Effector memory CD4-positive, alpha-beta T cell (primary cell): ENCODE measurements around the gene PCARE.

Source experiments
- DNase-seq, 3 donors: peaks; one replicate each; pipeline ENCODE4 v3.0.0-alpha.2; 2020
- H3K27ac ChIP-seq: 2 replicates; pipeline ENCODE4 v1.7.0; 2013; ENCODE audit warnings: mild to moderate bottlenecking, low read length, moderate library complexity; ENCODE audit not compliant: insufficient read depth, poor library complexity, severe bottlenecking
- H3K27me3 ChIP-seq: replicated peaks from 2 replicates; pipeline ENCODE4 v1.7.0; 2013; ENCODE audit warnings: mild to moderate bottlenecking, low read length; ENCODE audit not compliant: insufficient read depth, control insufficient read depth, poor library complexity, severe bottlenecking
- H3K36me3 ChIP-seq: 2 replicates; pipeline ENCODE4 v1.7.0; 2013; ENCODE audit warnings: mild to moderate bottlenecking, low read length, moderate library complexity; ENCODE audit not compliant: control insufficient read depth, insufficient read depth
- H3K4me1 ChIP-seq: 2 replicates; pipeline ENCODE4 v1.7.0; 2013; ENCODE audit warnings: low read length, mild to moderate bottlenecking; ENCODE audit not compliant: control insufficient read depth, insufficient read depth, poor library complexity, severe bottlenecking
- H3K4me3 ChIP-seq: 2 replicates; pipeline ENCODE4 v1.7.0; 2013; ENCODE audit warnings: low read length, low read depth, mild to moderate bottlenecking; ENCODE audit not compliant: insufficient read depth, poor library complexity, severe bottlenecking
- H3K9me3 ChIP-seq: 2 replicates; pipeline ENCODE4 v1.7.0; 2013; ENCODE audit warnings: mild to moderate bottlenecking, low read length, moderate library complexity; ENCODE audit not compliant: control insufficient read depth

Gene PCARE

GRCh38 chr2:29013057-29013780 is 61.1 kb downstream of the PCARE start:
- Histone ChIP-seq H3K9me3 (no peaks in the 10 kb centered on the region), H3K36me3 (no peaks in the 10 kb centered on the region), H3K4me1 (peaks cover 86% of the 10 kb centered on the region), H3K4me3 (no peak overlapping the region), H3K27me3 (no peaks in the 10 kb centered on the region), H3K27ac (peak overlapping the region; percentile 83)
- DNase-seq, result no peak

DNA sequence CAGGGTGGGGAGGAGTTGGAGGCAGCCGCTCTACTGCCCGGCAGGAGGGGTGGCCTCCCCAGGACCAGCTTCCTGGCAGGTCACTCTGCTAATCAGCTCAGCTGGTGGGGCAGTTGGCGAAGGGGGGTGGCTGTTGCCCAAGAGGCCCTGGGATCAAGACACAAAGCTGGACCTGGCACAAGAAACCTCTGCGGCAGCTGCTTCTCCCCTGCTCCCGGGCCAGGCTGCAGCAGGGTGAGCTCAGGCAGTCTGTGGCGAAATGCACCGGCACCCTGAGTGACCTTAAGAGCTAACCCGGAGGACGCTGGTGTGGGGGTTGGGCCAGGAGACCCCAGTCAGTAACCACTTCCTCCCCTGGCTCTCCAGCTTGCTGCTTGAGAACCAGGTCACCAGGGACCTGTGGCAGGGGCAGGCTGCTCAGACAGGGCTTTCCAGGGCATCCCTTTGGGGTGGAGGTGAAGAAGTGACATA is 62.1 kb downstream of the PCARE start:
- no peaks in the 10 kb centered on the region for H3K36me3 ChIP-seq
- no peaks in the 10 kb centered on the region for H3K9me3 ChIP-seq
- peak overlapping the region; percentile 83 for H3K27ac ChIP-seq
- peak; percentile 24 to 62 (median 33) for DNase-seq
- peaks cover 86% of the 10 kb centered on the region for H3K4me1 ChIP-seq
- H3K27me3 ChIP-seq, result no peaks in the 10 kb centered on the region
- H3K4me3 ChIP-seq, result no peak overlapping the region
